Trophoblast cell (in vitro differentiated cells and primary cell): Measurements from ENCODE around the gene CRISPLD2.
"Not testable (repeated sequence)": the region's sequence is repeated elsewhere in the genome, so short reads cannot be mapped to it uniquely, and the experiment has no call there.

ENCODE experiments used
- DNase-seq, 2 donors: peaks; one replicate each; pipeline ENCODE4 v3.0.0-alpha.2; 2016
- H2AFZ ChIP-seq: 2 replicates; pipeline ENCODE4 v1.6.1; 2013; ENCODE audit warnings: low read length, moderate library complexity, mild to moderate bottlenecking; ENCODE audit not compliant: insufficient read depth, poor library complexity
- H2AK5ac ChIP-seq: 2 replicates; pipeline ENCODE4 v1.6.1; 2013; ENCODE audit warnings: mild to moderate bottlenecking, low read length
- H2BK120ac ChIP-seq: 2 replicates; pipeline ENCODE4 v1.6.1; 2013; ENCODE audit warnings: low read length, mild to moderate bottlenecking, moderate library complexity; ENCODE audit not compliant: insufficient read depth, poor library complexity
- H2BK12ac ChIP-seq: 2 replicates; pipeline ENCODE4 v1.6.1; 2013; ENCODE audit warnings: mild to moderate bottlenecking, low read length, moderate library complexity
- H2BK5ac ChIP-seq: 2 replicates; pipeline ENCODE4 v1.6.1; 2013; ENCODE audit warnings: low read length, low read depth, moderate library complexity, mild to moderate bottlenecking; ENCODE audit not compliant: poor library complexity
- H3K14ac ChIP-seq: 2 replicates; pipeline ENCODE4 v1.6.1; 2013; ENCODE audit warnings: mild to moderate bottlenecking, low read length
- H3K18ac ChIP-seq: 2 replicates; pipeline ENCODE4 v1.6.1; 2013; ENCODE audit warnings: mild to moderate bottlenecking, low read length
- H3K23ac ChIP-seq: 2 replicates; pipeline ENCODE4 v1.6.1; 2013; ENCODE audit warnings: low read length
- H3K27ac ChIP-seq: 2 replicates; pipeline ENCODE4 v1.5.1; 2013; ENCODE audit warnings: low read depth, mild to moderate bottlenecking, inconsistent platforms, low read length, moderate library complexity
- H3K27me3 ChIP-seq: 2 replicates; pipeline ENCODE4 v1.6.1; 2013; ENCODE audit warnings: inconsistent platforms, mild to moderate bottlenecking, low read length, moderate library complexity; ENCODE audit not compliant: insufficient read depth
- H3K36me3 ChIP-seq, 2 experiments: 1 replicate in 1 of 2; 2 replicates in 1 of 2; pipeline ENCODE4 v1.6.1; 2013; ENCODE audit warnings: low read length in 2 of 2, mild to moderate bottlenecking in 2 of 2, moderate library complexity in 1 of 2; ENCODE audit not compliant: insufficient read depth in 2 of 2, control insufficient read depth in 1 of 2
- H3K4ac ChIP-seq: 2 replicates; pipeline ENCODE4 v1.6.1; 2013; ENCODE audit warnings: low read depth, mild to moderate bottlenecking, low read length, moderate library complexity
- H3K4me1 ChIP-seq, 2 experiments: 1 replicate in 1 of 2; 2 replicates in 1 of 2; pipeline ENCODE4 v1.6.1; 2013; ENCODE audit warnings: low read length in 2 of 2, mild to moderate bottlenecking in 2 of 2, moderate library complexity in 1 of 2; ENCODE audit not compliant: insufficient read depth in 2 of 2, control insufficient read depth in 1 of 2
- H3K4me2 ChIP-seq: 2 replicates; pipeline ENCODE4 v1.6.1; 2013; ENCODE audit warnings: inconsistent platforms, mild to moderate bottlenecking, low read length, moderate library complexity
- H3K4me3 ChIP-seq: 2 replicates; pipeline ENCODE4 v1.5.1; 2013; ENCODE audit warnings: mild to moderate bottlenecking, low read depth, low read length, inconsistent platforms
- H3K79me1 ChIP-seq: one replicate; pipeline ENCODE4 v1.6.1; 2013; ENCODE audit warnings: low read length
- H3K79me2 ChIP-seq: 2 replicates; pipeline ENCODE4 v1.6.1; 2013; ENCODE audit warnings: low read length, mild to moderate bottlenecking; ENCODE audit not compliant: control insufficient read depth, insufficient read depth, poor library complexity
- H3K9ac ChIP-seq: 2 replicates; pipeline ENCODE4 v1.6.1; 2013; ENCODE audit warnings: mild to moderate bottlenecking, low read length
- H3K9me3 ChIP-seq: 2 replicates; pipeline ENCODE4 v1.6.1; 2013; ENCODE audit warnings: low read depth, mild to moderate bottlenecking, control low read depth, inconsistent platforms, low read length; ENCODE audit not compliant: insufficient read depth
- H4K12ac ChIP-seq: 2 replicates; pipeline ENCODE4 v1.6.1; 2013; ENCODE audit warnings: low read depth, mild to moderate bottlenecking, low read length, moderate library complexity
- H4K8ac ChIP-seq: 2 replicates; pipeline ENCODE4 v1.6.1; 2013; ENCODE audit warnings: low read depth, mild to moderate bottlenecking, low read length, moderate library complexity
- H4K91ac ChIP-seq: one replicate; pipeline ENCODE4 v1.6.1; 2013; ENCODE audit warnings: low read depth, mild to moderate bottlenecking, low read length, moderate library complexity
- WGBS: extraction: QIAGEN DNeasy Blood & Tissue Kit; methylation state at CpG from one replicate; pipeline ENCODE4 v1.1.7; 2013; ENCODE audit warnings: missing lambda C conversion rate; ENCODE audit not compliant: insufficient read length, insufficient coverage; ENCODE audit errors: extremely low coverage; 5-methylcytosine and 5-hydroxymethylcytosine counted together

The CRISPLD2 gene

GRCh38 chr16:84851192-84852127 is 31.7 kb downstream of the CRISPLD2 start:
- no CpG with 5 or more reads among the region's 18 CpGs for WGBS
- Histone ChIP-seq H3K36me3 (peaks cover 74 to 86% of the 10 kb centered on the region in 2 experiments), H3K27ac (no peak overlapping the region), H4K12ac (no peak overlapping the region), H3K79me1 (no peaks in the 10 kb centered on the region), H4K91ac (no peak overlapping the region), H3K27me3 (no peaks in the 10 kb centered on the region), H4K8ac (no peak overlapping the region), H3K23ac (no peak overlapping the region), H3K4me2 (no peak overlapping the region), H2BK120ac (no peak overlapping the region), H2BK5ac (no peak overlapping the region), H3K4me3 (no peak overlapping the region), H2AFZ (no peak overlapping the region), H3K4ac (no peak overlapping the region), H2BK12ac (no peak overlapping the region), H3K9ac (no peak overlapping the region), H3K18ac (peak overlapping the region; percentile 69), H3K14ac (no peak overlapping the region), H2AK5ac (no peak overlapping the region), H3K79me2 (no peaks in the 10 kb centered on the region), H3K9me3 (no peaks in the 10 kb centered on the region), H3K4me1 (peaks cover 0 to 3% of the 10 kb centered on the region in 2 experiments)
- peak; percentile 78 for DNase-seq

- Histone ChIP-seq H3K4me2 (no peak overlapping the region), H3K4me3 (no peak overlapping the region), H2BK12ac (no peak overlapping the region), H3K79me1 (no peaks in the 10 kb centered on the region), H3K4ac (no peak overlapping the region), H3K9ac (no peak overlapping the region), H3K36me3 (peaks cover 73 to 88% of the 10 kb centered on the region in 2 experiments), H2AK5ac (no peak overlapping the region), H3K23ac (no peak overlapping the region), H2BK120ac (no peak overlapping the region), H3K18ac (no peak overlapping the region), H2BK5ac (no peak overlapping the region), H2AFZ (no peak overlapping the region), H3K9me3 (peaks cover 1% of the 10 kb centered on the region), H3K27me3 (no peaks in the 10 kb centered on the region), H4K8ac (no peak overlapping the region), H4K91ac (no peak overlapping the region), H3K4me1 (peaks cover 0 to 3% of the 10 kb centered on the region in 2 experiments), H4K12ac (no peak overlapping the region), H3K27ac (no peak overlapping the region), H3K79me2 (no peaks in the 10 kb centered on the region), H3K14ac (no peak overlapping the region)
- no CpG with 5 or more reads among the region's 16 CpGs for WGBS
- no peak for DNase-seq
Measured at GRCh38 chr16:84853534-84853933, 33.7 kb downstream of the CRISPLD2 start.

DNA sequence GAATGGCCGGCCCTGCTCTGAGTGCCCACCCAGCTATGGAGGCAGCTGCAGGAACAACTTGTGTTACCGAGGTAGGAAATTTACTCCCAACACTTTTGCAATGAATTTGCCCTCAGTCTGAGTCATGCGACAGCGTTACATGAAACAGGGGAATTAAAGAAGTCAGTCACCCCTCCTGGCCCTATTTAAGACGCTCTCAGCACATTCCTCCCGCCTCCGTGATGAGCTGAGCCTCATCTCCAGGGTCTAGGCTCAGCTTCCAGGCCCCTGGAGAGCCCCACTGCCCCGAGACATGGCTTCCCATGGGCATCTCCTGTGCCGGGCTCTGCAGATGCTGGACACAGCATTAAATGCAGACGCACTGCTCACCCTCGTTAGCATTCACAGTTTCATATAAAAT is 35.0 kb downstream of the CRISPLD2 start:
- Histone ChIP-seq H4K91ac (no peak overlapping the region), H3K23ac (no peak overlapping the region), H3K79me1 (no peaks in the 10 kb centered on the region), H3K4ac (no peak overlapping the region), H3K14ac (no peak overlapping the region), H2BK12ac (no peak overlapping the region), H3K4me3 (no peak overlapping the region), H2AFZ (no peak overlapping the region), H3K4me2 (no peak overlapping the region), H3K9me3 (peaks cover 6% of the 10 kb centered on the region), H2BK120ac (no peak overlapping the region), H2BK5ac (no peak overlapping the region), H3K18ac (no peak overlapping the region), H4K8ac (no peak overlapping the region), H3K4me1 (peaks cover 0 to 3% of the 10 kb centered on the region in 2 experiments), H3K27me3 (no peaks in the 10 kb centered on the region), H3K9ac (no peak overlapping the region), H2AK5ac (no peak overlapping the region), H4K12ac (no peak overlapping the region), H3K27ac (no peak overlapping the region), H3K79me2 (no peaks in the 10 kb centered on the region), H3K36me3 (peaks cover 71 to 85% of the 10 kb centered on the region in 2 experiments)
- no CpG with 5 or more reads among the region's 11 CpGs for WGBS
- DNase-seq: no peak

DNA sequence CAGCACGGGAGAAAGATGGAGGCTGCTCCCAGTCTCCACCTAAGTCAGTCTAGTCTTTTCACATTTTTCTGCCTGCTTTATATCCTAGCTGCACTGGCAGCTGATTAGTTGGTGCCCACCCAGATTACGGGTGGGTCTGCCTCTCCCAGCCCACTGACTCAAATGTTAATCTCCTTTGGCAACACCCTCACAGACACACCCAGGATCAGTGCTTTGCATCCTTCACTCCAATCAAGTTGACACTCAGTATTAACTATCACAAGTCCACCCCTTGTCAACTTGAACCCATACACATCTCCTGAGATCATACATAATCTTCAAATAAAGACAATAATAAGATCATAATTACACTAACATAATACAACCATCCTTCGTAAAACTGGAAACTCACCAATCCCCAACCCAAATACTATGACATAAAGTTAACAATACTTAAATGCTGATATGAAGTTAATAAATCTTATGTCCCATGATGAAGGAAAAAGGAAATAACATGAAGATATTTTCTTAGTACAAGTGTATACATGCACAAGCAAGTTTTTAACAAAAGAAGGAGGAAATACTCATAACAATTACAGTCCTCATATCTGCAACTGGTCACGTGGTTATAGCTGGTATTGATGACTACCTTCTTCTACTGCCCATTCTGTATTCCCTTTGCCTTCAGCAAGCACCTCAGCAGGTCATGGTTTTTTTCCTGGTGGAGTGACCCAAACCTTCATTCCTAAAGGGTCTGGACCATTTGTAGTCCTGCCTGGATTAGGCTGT is 35.8 kb downstream of the CRISPLD2 start:
- H3K79me2 ChIP-seq, H3K4ac ChIP-seq, H3K4me1 ChIP-seq, H3K27me3 ChIP-seq, DNase-seq, H3K18ac ChIP-seq, H3K27ac ChIP-seq, H2BK5ac ChIP-seq, H3K23ac ChIP-seq, H4K8ac ChIP-seq, H2BK12ac ChIP-seq, H3K9ac ChIP-seq, H3K14ac ChIP-seq, H2AK5ac ChIP-seq, H3K4me2 ChIP-seq, H3K9me3 ChIP-seq, H3K4me3 ChIP-seq, H2AFZ ChIP-seq, H4K12ac ChIP-seq, H4K91ac ChIP-seq, H2BK120ac ChIP-seq, H3K79me1 ChIP-seq: not testable (repeated sequence)
- 100% methylated on average over 1 of the region's 4 CpGs for WGBS
- peaks cover 70 to 85% of the 10 kb centered on the region in 2 experiments for H3K36me3 ChIP-seq
